HG02571 (cell line): ENCODE data around the gene SRPK2.
"Not testable (repeated sequence)": the region's sequence is repeated elsewhere in the genome, so short reads cannot be mapped to it uniquely, and the experiment has no call there.

Source experiments
- ATAC-seq: cut with Tn5 transposase; IDR thresholded peaks from one replicate; pipeline ENCODE4 v1.9.1; 2021; ENCODE audit warnings: mild to moderate bottlenecking, moderate library complexity; ENCODE audit not compliant: unreplicated experiment

Gene SRPK2

GRCh38 chr7:105305633-105306032, 83.1 kb downstream of the SRPK2 start:
- ATAC-seq = no peak

GRCh38 chr7:105304040-105304895, 84.5 kb downstream of the SRPK2 start:
- peak; percentile 79 for ATAC-seq

- not testable (repeated sequence) for ATAC-seq
These were observed 88.1 kb downstream of the SRPK2 start for GRCh38 chr7:105300587-105300986.

GRCh38 chr7:105298439-105298894, 90.3 kb downstream of the SRPK2 start:
- ATAC-seq = peak; percentile 94

- peak; percentile 50 for ATAC-seq
These were observed 90.7 kb downstream of the SRPK2 start for GRCh38 chr7:105297985-105298384.

- ATAC-seq = no peak
These were observed 91.4 kb downstream of the SRPK2 start for GRCh38 chr7:105297309-105297708.

GRCh38 chr7:105296491-105296890, 92.2 kb downstream of the SRPK2 start:
- ATAC-seq = no peak

- ATAC-seq = no peak
These were observed 92.9 kb downstream of the SRPK2 start for GRCh38 chr7:105295596-105296352.

- ATAC-seq = not testable (repeated sequence)
These were observed 94.2 kb downstream of the SRPK2 start for GRCh38 chr7:105294482-105294881.

- no peak for ATAC-seq
These were observed 99.0 kb downstream of the SRPK2 start for GRCh38 chr7:105289704-105290103.

GRCh38 chr7:105286441-105286840, 102.3 kb downstream of the SRPK2 start:
- no peak for ATAC-seq

GRCh38 chr7:105285118-105285874, 103.4 kb downstream of the SRPK2 start:
- ATAC-seq = no peak

GRCh38 chr7:105284014-105284413, 104.7 kb downstream of the SRPK2 start:
- no peak for ATAC-seq

- ATAC-seq = no peak
These were observed 106.8 kb downstream of the SRPK2 start for GRCh38 chr7:105281966-105282365.

GRCh38 chr7:105279688-105280007, 109.1 kb downstream of the SRPK2 start:
- peak; percentile 68 for ATAC-seq

GRCh38 chr7:105278973-105279687, 109.6 kb downstream of the SRPK2 start:
- peak; percentile 42 for ATAC-seq

GRCh38 chr7:105278565-105278964, 110.2 kb downstream of the SRPK2 start:
- no peak for ATAC-seq

- no peak for ATAC-seq
These were observed 111.4 kb downstream of the SRPK2 start for GRCh38 chr7:105277341-105277740.

- no peak for ATAC-seq
These were observed 118.6 kb downstream of the SRPK2 start for GRCh38 chr7:105270117-105270516.

GRCh38 chr7:105269397-105269796, 119.3 kb downstream of the SRPK2 start:
- ATAC-seq = peak; percentile 18
